H1 (cell line): ENCODE measurements around the gene ARHGAP26. TPM values are rescaled to one million over a fixed set of nuclear protein-coding genes. Genes with fewer than 3 reads are reported as not detected.

Experiments used
- CTCF ChIA-PET: fragments of 300-600 bp; sonication (Branson Sonifier 250); formaldehyde crosslinking; loops from one replicate; lab custom pipeline; 2021; ENCODE audit not compliant: partially characterized antibody; lab: Charles Lee
- POLR2A ChIA-PET: fragments of 300-600 bp; sonication (Branson Sonifier 250); formaldehyde crosslinking; loops from one replicate; lab custom pipeline; 2021; ENCODE audit warnings: inconsistent platforms; ENCODE audit not compliant: partially characterized antibody; lab: Charles Lee
- DNase-seq, 2 experiments: peaks; one replicate each; pipeline versions ENCODE4 v3.0.0 to v3.0.0-alpha.2; 2010 to 2022; ENCODE audit warnings: low spot score in 2 of 2, low read depth in 1 of 2, mixed read lengths in 1 of 2
- FAIRE-seq: peaks from 2 replicates; lab custom pipeline; 2011; peaks lifted over from hg19 to GRCh38; lab: Jason Lieb, UNC
- H2AFZ ChIP-seq: 2 replicates; pipeline ENCODE4 v1.8.1; 2012; ENCODE audit warnings: low read length, inconsistent platforms
- H2AK5ac ChIP-seq: 2 replicates; pipeline ENCODE4 v1.6.1; 2013; ENCODE audit warnings: low read depth, low read length
- H2BK120ac ChIP-seq: replicated peaks from 2 replicates; pipeline ENCODE3; 2013; ENCODE audit warnings: low read depth, low read length, inconsistent platforms
- H2BK12ac ChIP-seq: 2 replicates; pipeline ENCODE4 v1.6.1; 2013; ENCODE audit warnings: low read depth, low read length
- H2BK15ac ChIP-seq: 2 replicates; pipeline ENCODE4 v1.6.1; 2013; ENCODE audit warnings: low read length
- H2BK20ac ChIP-seq: 2 replicates; pipeline ENCODE4 v1.6.1; 2013; ENCODE audit warnings: low read length
- H2BK5ac ChIP-seq: 2 replicates; pipeline ENCODE4 v1.6.1; 2013; ENCODE audit warnings: low read depth, low read length
- H3K14ac ChIP-seq: 2 replicates; pipeline ENCODE4 v1.6.1; 2013; ENCODE audit warnings: inconsistent platforms; ENCODE audit not compliant: insufficient read length
- H3K18ac ChIP-seq: 2 replicates; pipeline ENCODE4 v1.6.1; 2013; ENCODE audit warnings: low read length; ENCODE audit errors: extremely low read depth
- H3K23ac ChIP-seq: 2 replicates; pipeline ENCODE4 v1.6.1; 2013; ENCODE audit warnings: inconsistent platforms; ENCODE audit not compliant: insufficient read length
- H3K23me2 ChIP-seq: 2 replicates; pipeline ENCODE4 v1.6.1; 2013; ENCODE audit warnings: low read depth, low read length
- H3K27ac ChIP-seq: 2 replicates; pipeline ENCODE4 v1.6.1; 2011; ENCODE audit warnings: low read depth, low read length, inconsistent platforms
- H3K27me3 ChIP-seq, 4 experiments: replicated peaks in 1 of 4; 1 replicate in 1 of 4; 2 replicates in 3 of 4; pipeline versions ENCODE4 v1.6.1 to v1.8.1; 2011 to 2013; ENCODE audit warnings: low read length in 3 of 4, mild to moderate bottlenecking in 3 of 4, inconsistent platforms in 2 of 4, mixed read lengths in 2 of 4, moderate library complexity in 1 of 4; ENCODE audit not compliant: control insufficient read depth in 3 of 4, insufficient read depth in 3 of 4; ENCODE audit errors: extremely low read depth in 1 of 4
- H3K36me3 ChIP-seq, 4 experiments: 2 replicates each; pipeline versions ENCODE4 v1.6.1 to v1.8.1; 2011 to 2013; ENCODE audit warnings: mild to moderate bottlenecking in 4 of 4, low read length in 3 of 4, moderate library complexity in 2 of 4, control low read depth in 1 of 4, inconsistent platforms in 1 of 4; ENCODE audit not compliant: insufficient read depth in 4 of 4, control insufficient read depth in 2 of 4
- H3K4ac ChIP-seq: replicated peaks from 2 replicates; pipeline ENCODE3; 2013; ENCODE audit warnings: low read length, low read depth, mixed read lengths, inconsistent platforms; ENCODE audit not compliant: insufficient read length
- H3K4me1 ChIP-seq, 4 experiments: replicated peaks in 1 of 4; 1 replicate in 1 of 4; 2 replicates in 3 of 4; pipeline versions ENCODE4 v1.6.1 to v1.8.1; 2011 to 2013; ENCODE audit warnings: low read length in 3 of 4, inconsistent platforms in 2 of 4, mixed read lengths in 1 of 4; ENCODE audit not compliant: insufficient read depth in 4 of 4, control insufficient read depth in 3 of 4
- H3K4me2 ChIP-seq, 2 experiments: 2 replicates each; pipeline versions ENCODE4 v1.6.1 to v1.8.1; 2011 to 2013; ENCODE audit warnings: low read depth in 2 of 2, low read length in 2 of 2, control low read depth in 1 of 2, inconsistent platforms in 1 of 2, mild to moderate bottlenecking in 1 of 2; ENCODE audit not compliant: insufficient read depth in 1 of 2
- H3K4me3 ChIP-seq, 4 experiments: fragments of 200-600, 300-600 bp in 1 of 4; sonication (generic), shearing (Covaris generic), sonication (Bioruptor Twin) in 1 of 4; 2 replicates each; pipeline versions ENCODE4 v1.5.1 to v1.8.1; 2011 to 2016; ENCODE audit warnings: low read length in 4 of 4, low read depth in 3 of 4, control low read depth in 2 of 4, inconsistent platforms in 2 of 4, mild to moderate bottlenecking in 2 of 4, mixed read lengths in 1 of 4, moderate library complexity in 1 of 4; ENCODE audit not compliant: insufficient read depth in 2 of 4; ENCODE audit errors: extremely low read depth in 1 of 4
- H3K56ac ChIP-seq: replicated peaks from 2 replicates; pipeline ENCODE3; 2013; ENCODE audit warnings: low read depth, mild to moderate bottlenecking, mixed read lengths, low read length, inconsistent platforms; ENCODE audit not compliant: insufficient read length
- H3K79me1 ChIP-seq: 2 replicates; pipeline ENCODE4 v1.6.1; 2013; ENCODE audit warnings: low read depth, low read length, control low read depth
- H3K79me2 ChIP-seq, 2 experiments: 2 replicates each; pipeline versions ENCODE4 v1.6.1 to v1.8.1; 2012 to 2013; ENCODE audit warnings: low read length in 2 of 2, mild to moderate bottlenecking in 2 of 2, inconsistent platforms in 1 of 2; ENCODE audit not compliant: insufficient read depth in 2 of 2, control insufficient read depth in 1 of 2
- H3K9ac ChIP-seq, 4 experiments: replicated peaks in 1 of 4; 1 replicate in 1 of 4; 2 replicates in 3 of 4; pipeline versions ENCODE4 v1.6.1 to v1.8.1; 2011 to 2013; ENCODE audit warnings: low read depth in 3 of 4, low read length in 3 of 4, control low read depth in 2 of 4, mild to moderate bottlenecking in 2 of 4, moderate library complexity in 2 of 4, inconsistent platforms in 1 of 4; ENCODE audit errors: extremely low read depth in 1 of 4
- H3K9me3 ChIP-seq, 2 experiments: 2 replicates each; pipeline versions ENCODE4 v1.6.1 to v1.8.1; 2012 to 2013; ENCODE audit warnings: mild to moderate bottlenecking in 2 of 2, moderate library complexity in 2 of 2, control low read depth in 1 of 2, inconsistent platforms in 1 of 2, low read depth in 1 of 2, low read length in 1 of 2, mixed read lengths in 1 of 2; ENCODE audit not compliant: insufficient read depth in 2 of 2
- H4K20me1 ChIP-seq, 2 experiments: replicated peaks in 1 of 2; 2 replicates each; pipeline versions ENCODE3 to v1.8.1; 2011 to 2013; ENCODE audit warnings: inconsistent platforms in 2 of 2, low read length in 2 of 2, mild to moderate bottlenecking in 1 of 2; ENCODE audit not compliant: insufficient read depth in 2 of 2, control insufficient read depth in 1 of 2
- H4K5ac ChIP-seq: 2 replicates; pipeline ENCODE4 v1.6.1; 2013; ENCODE audit warnings: low read length, low read depth, mixed read lengths, inconsistent platforms; ENCODE audit not compliant: insufficient read length
- H4K8ac ChIP-seq: 2 replicates; pipeline ENCODE4 v1.8.0; 2013; ENCODE audit warnings: mild to moderate bottlenecking, moderate library complexity, low read length, inconsistent platforms; ENCODE audit not compliant: insufficient read depth; ENCODE audit errors: extremely low read depth
- H4K91ac ChIP-seq: replicated peaks from 2 replicates; pipeline ENCODE3; 2013; ENCODE audit warnings: low read length, mixed read lengths, inconsistent platforms; ENCODE audit not compliant: insufficient read length
- BACH1 ChIP-seq: IDR thresholded peaks from 2 replicates; pipeline ENCODE4 v1.6.1; 2012; ENCODE audit warnings: low read length, improper control_type of control experiment
- CEBPB ChIP-seq: IDR thresholded peaks from 2 replicates; pipeline ENCODE4 v1.6.1; 2012; ENCODE audit warnings: low read depth, low read length
- EGR1 ChIP-seq: IDR thresholded peaks from 2 replicates; pipeline ENCODE4 v1.6.1; 2011; ENCODE audit warnings: low read depth, low read length, borderline replicate concordance
- EZH2 ChIP-seq: fragments of 200-600 bp; sonication (generic); IDR thresholded peaks from 2 replicates; pipeline ENCODE4 v1.7.1; 2012; ENCODE audit warnings: low read depth, mild to moderate bottlenecking, moderate library complexity, low read length, inconsistent platforms; ENCODE audit not compliant: severe bottlenecking
- GTF2F1 ChIP-seq: IDR thresholded peaks from 2 replicates; pipeline ENCODE4 v1.6.1; 2012; ENCODE audit warnings: low read depth, low read length, improper control_type of control experiment, borderline replicate concordance
- KDM5A ChIP-seq: fragments of 200-600 bp; IDR thresholded peaks from 2 replicates; pipeline ENCODE4 v1.7.1; 2012; ENCODE audit warnings: mild to moderate bottlenecking, low read length, inconsistent platforms, mixed read lengths
- MAFK ChIP-seq: IDR thresholded peaks from 2 replicates; pipeline ENCODE4 v1.6.1; 2012; ENCODE audit warnings: low read depth, mild to moderate bottlenecking, improper control_type of control experiment, low read length
- MAX ChIP-seq: IDR thresholded peaks from 2 replicates; pipeline ENCODE4 v1.6.1; 2012; ENCODE audit warnings: inconsistent platforms
- PHF8 ChIP-seq: fragments of 200-600 bp; sonication (generic); conservative IDR thresholded peaks from 2 replicates; pipeline ENCODE4 v1.7.1; 2012; ENCODE audit warnings: low read depth, mild to moderate bottlenecking, inconsistent platforms, low read length, moderate library complexity
- RBBP5 ChIP-seq: IDR thresholded peaks from 2 replicates; pipeline ENCODE4 v1.7.1; 2012; ENCODE audit warnings: low read depth, mild to moderate bottlenecking, inconsistent platforms, low read length, moderate library complexity, borderline replicate concordance
- RFX5 ChIP-seq: IDR thresholded peaks from 2 replicates; pipeline ENCODE4 v1.6.1; 2011; ENCODE audit warnings: low read depth, low read length, improper control_type of control experiment, borderline replicate concordance
- SAP30 ChIP-seq: fragments of 300-600 bp; sonication (generic); IDR thresholded peaks from 2 replicates; pipeline ENCODE4 v1.7.1; 2012; ENCODE audit warnings: low read length, moderate library complexity, mild to moderate bottlenecking, inconsistent platforms; ENCODE audit not compliant: insufficient read depth, insufficient replicate concordance
- SUZ12 ChIP-seq: fragments of 200-600 bp; sonication (generic); IDR thresholded peaks from 2 replicates; pipeline ENCODE4 v1.6.1; 2012; ENCODE audit warnings: mild to moderate bottlenecking, inconsistent platforms, low read length, moderate library complexity, mixed read lengths
- TEAD4 ChIP-seq: IDR thresholded peaks from 2 replicates; pipeline ENCODE4 v1.6.1; 2012; ENCODE audit warnings: low read depth, low read length, inconsistent platforms, mixed read lengths
- WGBS, 2 experiments: shearing (Covaris generic) in 1 of 2; methylation state at CpG; one replicate each; pipeline versions ENCODE4 v1.1.6 to v1.1.7; 2013 to 2015; ENCODE audit warnings: low lambda C conversion rate in 2 of 2, mixed read lengths in 2 of 2, inconsistent platforms in 1 of 2, low coverage in 1 of 2, missing lambda C conversion rate in 1 of 2; ENCODE audit not compliant: insufficient replicate concordance in 2 of 2, insufficient coverage in 1 of 2, insufficient read length in 1 of 2; ENCODE audit errors: extremely low coverage in 1 of 2, missing lambda C conversion rate in 1 of 2; 5-methylcytosine and 5-hydroxymethylcytosine counted together
- polyA plus RNA-seq, 7 experiments: library from polyadenylated mRNA; depleted of rRNA in 3 of 7; stranded (reverse) in 5 of 7; unstranded in 2 of 7; fragments of >200 nt in 5 of 7; fragments of 200-250 nt in 2 of 7; gene quantifications; 1 replicate in 5 of 7; 2 replicates in 1 of 7; 4 replicates in 1 of 7; pipeline versions ENCODE4 v1.2.1 to v1.2.3, GENCODE V29; 2011 to 2013; ENCODE audit warnings: missing spikeins in 2 of 7, mixed read lengths in 2 of 7
- total RNA-seq: library from RNA; stranded (reverse); fragmentation: NEBNext Ultra II Directional; extraction: Animal tissue kit (Norgen Biotek cat#: 25700); gene quantifications from 2 replicates; pipeline ENCODE4 v1.2.1, GENCODE V29; 2021

The ARHGAP26 gene
- total and polyA plus RNA-seq, 2 of the 8 experiments (the other 6 are each of a cell fraction or from before 2014, with no cell fraction given) = 7.1 to 24.8 TPM

GRCh38 chr5:142758796-142759145 lies 11.4 kb upstream of the ARHGAP26 start:
- TF ChIP-seq GTF2F1 (no peak), TEAD4 (no peak), RFX5 (no peak), KDM5A (no peak), BACH1 (no peak), SUZ12 (no peak), PHF8 (no peak), RBBP5 (no peak), MAFK (no peak), MAX (no peak), SAP30 (no peak), CEBPB (no peak), EGR1 (no peak), EZH2 (no peak)
- Histone ChIP-seq H3K4me2 (no peak overlapping the region), H3K23ac (no peak overlapping the region), H4K5ac (no peak overlapping the region), H3K27ac (no peak overlapping the region), H2BK120ac (no peak overlapping the region), H3K4me1 (no peaks in the 10 kb centered on the region; a peak in 1 of 7 replicates), H3K18ac (no peak overlapping the region), H3K4ac (no peak overlapping the region), H3K9me3 (no peaks in the 10 kb centered on the region), H4K8ac (no peak overlapping the region), H2BK12ac (no peak overlapping the region), H3K23me2 (no peaks in the 10 kb centered on the region; the same call in 1 of the 2 replicates), H3K14ac (no peak overlapping the region), H2BK20ac (no peak overlapping the region), H3K79me2 (no peaks in the 10 kb centered on the region), H3K4me3 (no peak overlapping the region), H3K56ac (no peak overlapping the region), H2AK5ac (no peak overlapping the region), H2BK5ac (no peak overlapping the region), H4K91ac (no peak overlapping the region), H3K27me3 (no peaks in the 10 kb centered on the region), H3K79me1 (no peaks in the 10 kb centered on the region), H3K36me3 (no peaks in the 10 kb centered on the region), H2AFZ (no peak overlapping the region), H3K9ac (no peak overlapping the region), H2BK15ac (no peak overlapping the region), H4K20me1 (no peaks in the 10 kb centered on the region)
- FAIRE-seq = no peak
- no peak for DNase-seq
- WGBS, 2 experiments = 86% methylated on average over 1 of the region's 1 CpG; no CpG with 5 or more reads in 1 of the 2 experiments
- ChIA-PET POLR2A (no interaction called here), CTCF (interaction anchor here (0.8 to 2.3 kb wide), 11 partner anchors 9 to 130 kb away, joined by 3 to 16 read pairs (median 4); partner anchors contain the start of gene ARHGAP26)
